NCI-H146 treated with DMSO at 0.1 percent for 48 hours (cell line): ENCODE data around the gene CELA2A.
"Not testable (repeated sequence)": the region's sequence is repeated elsewhere in the genome, so short reads cannot be mapped to it uniquely, and the experiment has no call there.

ENCODE experiments used
- DNase-seq: peaks from one replicate; lab custom pipeline; 2025; ENCODE audit not compliant: unreplicated experiment; lab: John Stamatoyannopoulos, UW

CELA2A gene

DNA sequence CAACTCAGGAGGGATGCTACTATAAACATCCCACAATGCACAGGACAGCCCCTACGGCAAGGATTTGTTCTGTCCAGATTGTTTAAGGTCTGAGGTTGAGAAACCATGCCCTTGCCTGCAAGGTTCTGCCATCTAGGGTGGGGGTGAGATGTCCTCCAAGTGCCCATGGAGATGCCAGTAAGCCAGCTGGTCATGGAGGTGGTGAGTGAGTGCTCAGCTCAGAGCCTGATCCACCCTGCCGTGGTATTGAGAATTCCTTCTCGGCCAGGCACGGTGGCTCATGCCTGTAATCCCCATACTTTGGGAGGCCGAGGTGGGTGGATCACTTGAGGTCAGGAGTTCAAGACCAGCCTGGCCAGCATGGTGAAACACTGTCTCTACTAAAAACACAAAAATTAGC is 31.6 kb upstream of the CELA2A start:
- DNase-seq, result no peak

GRCh38 chr1:15425521-15425920 is 31.0 kb upstream of the CELA2A start:
- no peak for DNase-seq

GRCh38 chr1:15425958-15426357 is 30.6 kb upstream of the CELA2A start:
- no peak for DNase-seq

DNA sequence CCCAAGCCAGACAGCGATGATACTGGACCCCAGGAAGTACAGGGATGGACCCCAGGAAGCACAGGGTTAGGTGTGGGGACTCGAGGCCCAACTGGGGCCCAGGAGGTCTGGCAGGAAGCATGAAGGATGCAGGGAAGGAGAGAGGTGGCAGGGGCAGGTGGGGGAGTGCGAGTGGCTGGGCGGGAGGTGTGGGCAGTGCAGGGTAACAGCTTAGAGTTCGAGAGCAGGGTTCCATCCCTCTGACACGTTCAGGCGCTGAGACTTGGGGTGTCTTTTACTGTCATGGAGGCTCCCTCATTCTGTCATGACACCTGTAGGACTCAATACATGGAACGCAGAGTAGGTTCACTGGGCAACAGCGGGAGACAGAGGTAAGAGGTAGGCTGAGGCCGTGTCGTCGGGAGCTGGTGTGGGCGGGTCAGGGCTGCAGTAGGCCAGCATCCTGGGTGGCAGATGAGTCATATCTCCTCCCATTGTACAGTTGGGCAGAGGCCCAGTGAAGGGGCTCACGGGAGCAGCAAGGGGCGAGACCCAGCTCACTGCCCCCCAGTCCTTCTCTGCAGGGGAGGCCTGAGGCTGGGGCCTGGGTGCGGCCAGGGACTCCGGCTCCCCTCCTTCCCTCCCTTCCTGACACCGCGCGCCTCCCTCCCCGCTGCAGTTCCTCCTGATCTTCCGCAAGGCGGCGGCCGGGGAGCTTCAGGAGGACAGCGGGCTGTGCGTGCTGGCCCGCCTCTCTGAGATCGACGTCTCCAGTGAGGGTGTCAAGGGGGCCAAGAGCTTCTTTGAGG is 29.8 kb upstream of the CELA2A start:
- no peak for DNase-seq

- no peak for DNase-seq
Measured at GRCh38 chr1:15427280-15427666, 29.3 kb upstream of the CELA2A start.

DNA sequence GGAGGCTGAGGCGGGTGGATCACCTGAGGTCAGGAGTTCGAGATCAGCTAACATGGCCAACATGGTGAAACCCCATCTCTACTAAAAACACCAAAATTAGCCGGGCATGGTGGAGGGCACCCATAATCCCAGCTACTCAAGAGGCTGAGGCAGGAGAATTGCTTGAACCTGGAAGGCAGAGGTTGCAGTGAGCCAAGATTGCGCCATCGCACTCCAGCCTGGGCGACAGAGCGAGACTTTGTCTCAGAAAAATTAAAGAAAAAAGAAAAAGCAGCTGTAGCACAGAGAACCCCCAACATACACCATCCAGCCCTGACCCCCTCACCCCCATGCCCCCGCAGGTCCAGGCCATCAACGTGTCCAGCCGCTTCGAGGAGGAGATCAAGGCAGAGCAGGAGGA is 28.3 kb upstream of the CELA2A start:
- DNase-seq, result not testable (repeated sequence)

DNA sequence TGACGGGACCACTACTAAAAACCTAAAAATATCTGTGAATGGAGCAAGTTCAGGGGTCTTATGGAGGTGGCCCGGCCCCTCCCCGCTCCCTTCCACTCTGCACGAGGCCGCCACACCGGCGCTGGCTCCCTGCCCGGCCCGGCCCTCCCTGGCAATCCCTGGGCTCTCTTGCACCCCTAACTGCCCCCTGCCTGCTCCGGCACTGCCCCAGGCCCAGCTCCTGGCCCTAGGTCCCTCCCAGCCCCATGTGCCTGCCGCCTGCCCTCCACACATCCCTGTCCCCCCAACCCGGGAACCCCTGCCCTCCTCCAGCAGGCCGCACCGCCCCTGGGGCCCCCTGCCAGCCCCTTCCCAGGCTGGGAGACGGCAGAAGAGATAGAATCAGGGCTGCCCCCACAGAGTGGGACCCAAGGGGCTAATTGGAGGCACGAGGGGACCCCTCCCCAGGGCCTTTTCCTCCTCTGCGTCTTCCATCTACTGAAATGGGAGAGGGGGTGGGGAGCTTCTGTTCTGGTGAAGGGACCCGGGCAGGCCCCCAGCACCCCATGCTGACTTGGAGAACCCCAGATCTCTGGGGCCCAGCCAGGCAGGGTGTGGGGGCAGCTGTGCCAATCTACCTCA is 27.6 kb upstream of the CELA2A start:
- no peak for DNase-seq

- DNase-seq, result no peak
Measured at GRCh38 chr1:15429701-15430149, 26.8 kb upstream of the CELA2A start.

DNA sequence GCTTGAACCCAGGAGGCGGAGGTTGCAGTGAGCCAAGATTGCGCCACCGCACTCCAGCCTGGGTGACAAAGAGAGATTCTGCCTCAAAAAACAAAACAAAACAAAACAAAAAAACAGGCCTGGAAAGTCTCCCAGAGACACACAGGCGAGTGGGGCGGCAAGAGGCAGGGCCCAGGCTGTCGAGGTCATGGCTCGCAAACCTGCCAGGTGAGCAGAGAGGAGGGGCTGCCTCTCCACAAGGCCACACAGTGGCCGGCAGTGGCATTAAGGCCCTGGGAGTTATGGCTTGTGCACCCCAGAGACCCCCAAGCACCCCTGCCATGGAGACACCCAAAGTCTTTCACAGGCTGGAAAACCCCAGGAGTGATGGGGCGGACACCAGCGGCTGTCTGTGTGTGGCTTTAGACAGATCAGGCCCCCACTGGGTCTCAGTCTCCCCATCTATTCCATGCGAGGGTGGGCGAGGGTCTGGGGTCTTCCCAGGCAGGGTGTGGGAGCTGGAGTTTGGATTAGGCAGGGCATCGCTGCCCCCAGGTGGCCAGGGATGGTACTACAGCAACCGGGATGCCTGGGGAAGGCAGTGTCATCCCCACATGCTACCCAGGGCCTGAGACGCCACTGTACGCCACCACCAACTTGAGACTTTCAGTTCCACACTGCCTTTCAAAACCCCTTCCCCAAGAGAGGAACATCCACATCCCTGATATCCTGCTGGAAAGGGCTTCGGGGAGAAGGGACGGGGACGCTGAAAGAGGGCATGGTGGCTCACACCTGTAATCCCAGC is 25.6 kb upstream of the CELA2A start:
- peak; percentile 2 for DNase-seq

DNA sequence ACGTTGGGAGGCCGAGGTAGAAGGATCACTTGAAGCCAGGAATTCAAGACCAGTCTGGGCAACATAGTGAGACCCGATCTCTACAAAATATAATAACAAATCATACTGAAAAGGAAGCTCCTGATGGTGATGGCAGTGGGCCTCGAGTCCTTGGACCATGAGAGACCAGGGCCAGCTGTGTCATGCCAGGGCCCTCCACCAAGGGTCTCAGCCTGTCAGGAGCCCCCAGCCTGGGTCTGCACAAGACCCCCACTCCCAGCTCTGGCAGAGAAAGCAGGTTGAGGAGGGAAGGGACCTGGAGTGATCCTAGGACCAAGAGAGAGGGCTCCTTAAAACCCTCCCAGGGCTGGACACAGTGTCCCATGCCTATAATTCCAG is 25.0 kb upstream of the CELA2A start:
- no peak for DNase-seq

GRCh38 chr1:15432324-15432723 is 24.2 kb upstream of the CELA2A start:
- DNase-seq, result no peak

DNA sequence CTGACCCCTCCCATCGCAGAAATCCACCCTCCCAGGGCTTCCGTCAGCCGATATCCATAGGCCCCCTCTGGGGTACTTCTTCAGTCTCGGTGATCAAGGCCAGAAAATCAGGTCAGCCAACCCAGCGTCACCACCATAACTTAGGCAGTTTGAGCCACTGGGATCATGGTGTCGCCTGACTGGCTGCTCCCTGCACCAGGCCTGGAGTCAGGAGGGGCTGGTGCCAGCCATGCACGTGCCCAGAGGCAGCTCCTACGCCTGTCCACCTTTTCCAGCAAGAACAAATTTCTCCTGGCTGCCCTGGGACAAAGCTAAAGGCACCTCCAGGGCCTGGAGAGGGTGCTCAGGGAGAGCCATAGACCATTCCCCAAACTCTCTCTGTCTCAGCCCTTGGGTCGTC is 23.1 kb upstream of the CELA2A start:
- DNase-seq, result no peak

GRCh38 chr1:15434739-15435138 is 21.8 kb upstream of the CELA2A start:
- not testable (repeated sequence) for DNase-seq

DNA sequence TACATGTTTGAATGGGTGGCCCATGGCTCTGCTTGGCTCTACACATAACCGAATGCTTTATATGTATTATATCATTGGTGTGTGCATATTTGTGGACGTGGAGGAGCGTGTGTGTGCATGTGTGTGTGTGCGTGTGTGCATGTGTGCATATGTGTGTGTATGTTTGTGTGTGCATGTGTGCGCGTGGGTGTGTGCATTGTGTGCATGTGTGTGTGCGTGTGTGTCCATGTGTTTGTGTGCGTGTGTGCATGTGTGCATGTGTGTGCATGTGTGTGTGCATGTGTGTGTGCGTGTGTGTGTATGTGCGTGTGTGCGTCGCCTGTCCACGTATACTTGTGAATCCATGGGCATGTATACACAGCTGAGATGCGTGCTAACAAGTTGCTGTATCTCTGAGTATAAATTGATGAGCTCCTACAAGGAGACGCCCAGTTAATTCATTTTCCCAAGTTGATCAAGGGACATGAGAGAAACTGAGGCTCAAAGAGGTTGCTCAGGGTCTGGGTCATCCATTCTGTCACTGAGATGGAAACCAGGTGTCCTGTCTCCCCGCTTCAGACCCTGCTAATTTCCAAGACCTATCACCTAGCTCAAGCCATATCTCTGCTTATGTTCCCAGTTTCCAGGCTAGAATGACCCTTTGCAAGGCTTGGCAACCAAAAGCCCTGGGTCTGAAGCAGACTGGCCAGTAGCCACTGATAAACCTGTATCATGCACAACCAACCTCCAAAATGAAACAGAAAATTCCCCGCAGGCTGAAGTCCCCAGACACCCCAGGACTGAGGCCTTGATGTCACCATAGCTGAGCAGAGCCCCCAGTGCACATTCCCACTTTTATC is 21.1 kb upstream of the CELA2A start:
- DNase-seq, result no peak

GRCh38 chr1:15436881-15437442 is 19.6 kb upstream of the CELA2A start:
- DNase-seq, result peak; percentile 13

GRCh38 chr1:15439325-15439724 is 17.2 kb upstream of the CELA2A start:
- DNase-seq, result no peak

DNA sequence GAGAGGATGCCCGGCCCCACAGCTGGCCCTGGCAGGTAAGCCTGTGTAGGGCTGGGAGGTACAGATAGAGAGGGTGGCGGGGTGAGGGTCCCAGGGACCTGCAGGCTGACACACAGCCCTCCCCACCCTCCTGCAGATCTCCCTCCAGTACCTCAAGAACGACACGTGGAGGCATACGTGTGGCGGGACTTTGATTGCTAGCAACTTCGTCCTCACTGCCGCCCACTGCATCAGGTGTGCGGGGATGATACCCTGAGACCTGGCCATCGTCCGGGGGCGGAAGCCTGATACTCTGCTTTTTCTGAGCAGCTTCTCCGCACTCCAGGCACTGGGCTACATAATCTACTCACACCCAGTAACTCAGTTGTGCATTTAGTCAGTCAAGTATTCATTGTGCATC is 16.2 kb upstream of the CELA2A start:
- DNase-seq, result no peak

- no peak for DNase-seq
Measured at GRCh38 chr1:15441247-15441646, 15.3 kb upstream of the CELA2A start.

GRCh38 chr1:15442119-15442518 is 14.4 kb upstream of the CELA2A start:
- no peak for DNase-seq

- DNase-seq, result no peak
Measured at GRCh38 chr1:15442759-15443158, 13.8 kb upstream of the CELA2A start.

DNA sequence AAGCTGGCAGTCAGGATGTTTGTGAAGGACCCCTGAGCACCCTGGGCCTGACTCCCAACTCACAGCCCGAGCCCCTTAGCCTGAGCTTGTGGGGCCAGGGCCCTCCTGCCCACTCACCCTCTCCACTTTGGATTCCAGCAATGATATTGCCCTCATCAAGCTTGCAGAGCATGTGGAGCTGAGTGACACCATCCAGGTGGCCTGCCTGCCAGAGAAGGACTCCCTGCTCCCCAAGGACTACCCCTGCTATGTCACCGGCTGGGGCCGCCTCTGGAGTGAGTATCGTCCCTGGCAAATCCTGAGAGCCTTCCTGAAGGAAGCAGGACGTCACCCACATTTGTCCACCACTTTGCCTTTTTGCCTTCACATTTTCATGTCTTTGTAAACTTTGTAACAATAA is 13.3 kb upstream of the CELA2A start:
- no peak for DNase-seq
